Raji (cell line): Measurements from ENCODE around the gene ITPR2.

ENCODE experiments used
- POLR2A ChIP-seq: IDR thresholded peaks from 2 replicates; pipeline ENCODE4 v1.6.1; 2011; ENCODE audit warnings: low read depth, low read length, control low read depth; ENCODE audit not compliant: insufficient read depth

The ITPR2 gene

DNA sequence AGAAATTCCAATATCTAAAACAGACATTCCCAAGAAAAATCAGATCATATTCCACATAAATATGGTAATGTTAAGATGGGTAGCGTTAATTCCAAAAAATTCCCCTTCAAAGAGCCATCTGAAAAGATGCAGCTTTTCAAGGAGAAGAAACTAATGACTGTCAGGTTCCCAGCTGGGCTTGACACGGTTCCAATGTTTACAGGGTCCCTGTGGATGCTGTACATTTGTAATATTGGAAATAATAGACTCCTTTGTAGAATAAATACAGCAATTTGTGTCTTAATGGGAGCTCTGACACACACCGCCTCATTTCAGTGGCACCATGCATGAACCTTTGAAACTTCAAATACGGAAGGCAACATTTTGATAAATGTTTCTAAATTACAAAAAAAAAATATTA lies 140.6 kb downstream of the ITPR2 start:
- no peak for TF ChIP-seq POLR2A

DNA sequence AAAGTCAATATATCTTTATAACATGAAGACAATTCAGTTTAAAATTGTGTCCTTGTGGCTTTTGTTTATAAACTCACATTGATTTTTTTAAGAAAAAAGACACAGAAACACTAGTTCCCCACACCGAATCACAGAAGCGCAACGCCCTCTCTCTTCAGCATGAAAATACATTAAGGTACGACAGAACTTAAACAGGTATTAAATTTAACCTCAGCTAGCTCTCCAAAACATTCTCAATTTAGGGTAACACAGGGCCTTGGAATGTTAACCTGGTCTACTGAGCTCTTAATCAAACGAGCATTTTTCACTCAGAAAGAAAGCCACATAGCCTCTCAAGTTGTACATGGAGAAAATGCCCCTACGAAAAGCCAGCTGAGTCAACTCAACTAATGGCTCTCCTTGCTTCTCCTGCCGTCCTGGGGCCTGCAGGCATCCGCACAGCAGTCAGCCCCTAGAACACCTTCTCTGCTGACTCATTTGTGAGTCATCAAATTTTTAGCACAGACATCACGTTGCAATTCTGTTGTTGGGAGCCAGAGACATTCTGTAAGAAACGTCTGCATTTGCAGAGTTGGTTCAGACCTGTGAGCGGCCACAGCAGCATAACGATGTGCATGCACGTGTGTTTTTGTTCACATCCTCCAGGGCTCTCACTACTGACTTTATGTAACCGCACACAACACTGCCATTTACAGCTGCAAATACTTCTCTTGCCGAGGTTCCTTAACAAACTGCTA lies 141.6 kb downstream of the ITPR2 start:
- TF ChIP-seq POLR2A = no peak

DNA sequence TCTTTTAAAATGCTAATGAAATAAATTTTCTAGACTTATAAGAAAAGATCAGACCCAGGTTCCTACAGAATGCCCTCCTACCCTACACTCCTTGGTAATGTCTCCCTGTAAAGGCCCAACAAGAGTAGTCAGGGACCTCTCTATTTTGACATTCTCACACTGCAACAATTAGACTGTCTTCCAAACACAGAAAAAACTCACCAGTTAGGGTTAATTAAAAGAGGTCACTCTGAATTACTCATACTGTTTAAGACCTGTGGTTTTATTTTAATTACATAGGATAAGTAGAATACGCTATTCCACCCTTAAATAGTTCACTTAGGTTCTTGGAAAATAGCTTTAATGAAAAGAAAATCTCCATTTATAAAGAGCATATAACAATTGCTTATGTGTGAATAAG lies 142.4 kb downstream of the ITPR2 start:
- no peak for TF ChIP-seq POLR2A

DNA sequence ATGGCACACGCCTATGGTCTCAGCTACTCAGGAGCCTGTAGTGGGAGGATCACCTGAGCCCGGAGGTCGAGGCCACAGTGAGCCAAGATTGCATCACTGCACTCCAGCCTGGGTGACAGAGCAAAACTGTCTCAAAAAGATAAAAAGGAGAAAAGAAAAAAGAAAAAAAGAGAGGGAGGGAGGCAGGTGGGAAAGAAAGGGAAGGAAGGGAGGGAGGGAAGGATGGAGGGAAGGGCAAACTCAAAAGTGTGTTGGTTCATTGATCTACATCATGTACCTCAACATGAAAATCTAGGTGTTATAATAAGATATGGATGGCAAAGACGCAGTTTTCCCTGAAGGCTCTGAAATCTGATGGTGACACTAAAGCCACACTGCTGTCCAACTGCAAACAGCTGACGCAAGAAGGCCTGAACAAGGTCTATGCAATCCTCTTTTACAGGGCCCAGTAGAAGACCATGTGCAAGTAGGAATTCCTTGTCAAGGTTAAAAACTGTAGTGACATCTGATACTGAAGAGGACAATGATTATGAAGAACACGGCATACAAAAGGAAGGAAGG lies 143.6 kb downstream of the ITPR2 start:
- TF ChIP-seq POLR2A = no peak

DNA sequence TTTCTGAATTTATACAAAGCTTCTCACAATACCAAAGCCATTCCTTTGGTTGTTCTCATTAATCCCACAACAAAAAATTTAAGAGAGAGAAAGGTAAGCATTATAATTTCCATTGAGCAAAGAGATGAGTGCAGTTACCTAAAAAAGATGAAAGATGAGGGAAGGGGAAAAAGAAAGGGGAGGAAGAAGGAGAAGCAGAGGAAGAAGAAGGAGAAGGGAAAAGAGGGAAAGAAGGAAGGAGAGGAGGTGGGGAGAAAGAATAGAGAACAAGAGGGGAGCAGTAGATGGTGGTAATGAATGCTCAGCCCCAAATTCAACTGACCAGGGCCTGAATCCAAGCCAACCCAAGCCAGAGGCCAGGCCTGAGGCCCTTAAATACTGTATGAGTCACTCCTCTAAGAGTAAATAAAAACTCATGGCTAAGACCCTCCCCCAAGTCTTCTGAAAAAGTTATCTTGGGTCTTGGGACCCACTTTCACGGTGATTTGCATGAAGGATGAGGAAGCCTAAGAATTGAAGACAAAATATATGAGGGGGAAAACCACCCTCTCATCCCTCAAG lies 144.6 kb downstream of the ITPR2 start:
- TF ChIP-seq POLR2A = no peak

DNA sequence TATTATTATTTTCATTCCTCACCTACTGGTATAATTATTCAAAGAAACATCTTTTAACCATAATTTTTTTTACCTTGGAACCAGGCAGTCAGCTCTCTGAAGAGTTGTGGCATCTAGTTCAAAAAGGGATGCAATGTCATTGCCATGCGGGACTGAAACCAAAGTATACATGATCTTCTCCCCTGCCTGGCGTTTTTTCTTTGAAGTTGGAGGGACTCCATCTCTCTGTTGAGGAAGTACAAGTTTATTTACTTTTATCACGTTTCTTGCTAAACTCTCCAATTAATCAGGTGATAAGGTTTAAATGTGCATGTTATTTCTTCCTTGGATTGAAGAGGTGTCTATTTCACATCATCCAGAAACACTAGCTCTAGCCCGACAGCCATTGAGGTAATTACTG lies 146.6 kb downstream of the ITPR2 start:
- TF ChIP-seq POLR2A = no peak

DNA sequence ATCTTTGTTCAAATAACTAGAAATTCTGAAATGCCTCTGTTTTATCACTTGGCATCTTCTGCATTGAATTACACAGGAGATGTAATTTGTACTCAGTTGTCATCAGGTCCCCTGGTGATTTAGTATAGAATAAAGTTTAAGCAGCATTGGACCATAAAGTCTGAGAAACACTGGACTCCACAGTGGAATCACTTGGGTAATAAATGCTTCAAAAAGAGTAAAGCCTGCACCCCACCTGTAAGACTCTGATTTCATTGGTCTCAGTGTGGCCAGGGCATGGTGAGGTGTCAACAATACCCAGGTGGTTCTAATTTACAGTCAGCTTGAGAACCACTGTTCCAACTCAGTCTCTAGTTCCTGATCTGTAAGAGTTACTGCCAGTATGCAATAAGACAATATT lies 148.9 kb downstream of the ITPR2 start:
- TF ChIP-seq POLR2A = no peak

DNA sequence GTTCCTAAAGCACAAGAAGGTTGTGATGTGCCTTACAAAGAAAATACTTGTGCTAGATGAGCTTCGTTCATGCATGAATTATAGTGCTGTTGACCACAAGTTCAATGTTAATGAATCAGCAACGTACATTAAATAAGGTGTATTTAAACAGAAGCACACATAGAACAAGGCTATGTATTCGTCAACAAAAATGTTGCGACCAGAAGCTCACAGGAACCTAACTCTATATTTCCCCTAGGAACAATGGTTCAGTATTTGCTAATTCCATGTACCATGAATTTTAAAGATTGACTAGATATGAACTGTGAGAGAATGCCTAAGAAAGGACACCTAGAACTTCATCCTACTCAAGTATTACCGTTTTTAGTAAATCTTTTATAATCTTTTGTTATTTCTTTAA lies 149.6 kb downstream of the ITPR2 start:
- TF ChIP-seq POLR2A = no peak

DNA sequence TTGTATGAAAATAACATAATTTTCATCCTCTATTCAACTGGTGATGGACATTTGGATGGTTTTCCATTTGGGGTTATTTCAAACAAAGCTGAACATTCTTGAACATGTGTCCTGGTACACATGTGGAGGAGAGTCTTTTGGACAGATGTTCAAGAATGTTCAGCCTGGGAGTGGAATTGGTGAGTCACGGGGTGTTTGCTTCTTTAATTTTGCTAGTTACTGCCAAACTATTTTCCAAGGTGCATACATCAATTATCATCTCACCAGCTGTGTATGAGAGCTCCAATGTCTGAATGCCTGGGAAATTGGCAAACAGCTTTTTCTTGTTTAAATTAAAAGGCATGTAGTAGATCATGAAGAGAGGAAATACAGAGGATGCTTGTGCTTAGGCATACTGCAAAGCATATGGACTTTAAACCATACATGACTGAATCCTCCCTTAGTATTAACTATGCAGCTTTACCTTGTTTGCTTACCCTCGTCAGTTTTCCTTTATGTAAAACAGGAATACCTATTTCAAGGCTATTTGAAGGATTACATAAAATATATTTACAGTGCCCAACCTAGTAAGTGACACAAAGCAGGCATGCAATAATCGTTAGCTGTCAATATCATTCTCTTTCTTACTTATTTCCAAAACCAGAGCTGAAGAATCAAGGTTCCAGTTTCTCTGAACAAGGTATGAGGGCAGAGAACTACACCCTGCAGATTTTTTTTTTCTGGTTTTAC lies 152.1 kb downstream of the ITPR2 start:
- no peak for TF ChIP-seq POLR2A

DNA sequence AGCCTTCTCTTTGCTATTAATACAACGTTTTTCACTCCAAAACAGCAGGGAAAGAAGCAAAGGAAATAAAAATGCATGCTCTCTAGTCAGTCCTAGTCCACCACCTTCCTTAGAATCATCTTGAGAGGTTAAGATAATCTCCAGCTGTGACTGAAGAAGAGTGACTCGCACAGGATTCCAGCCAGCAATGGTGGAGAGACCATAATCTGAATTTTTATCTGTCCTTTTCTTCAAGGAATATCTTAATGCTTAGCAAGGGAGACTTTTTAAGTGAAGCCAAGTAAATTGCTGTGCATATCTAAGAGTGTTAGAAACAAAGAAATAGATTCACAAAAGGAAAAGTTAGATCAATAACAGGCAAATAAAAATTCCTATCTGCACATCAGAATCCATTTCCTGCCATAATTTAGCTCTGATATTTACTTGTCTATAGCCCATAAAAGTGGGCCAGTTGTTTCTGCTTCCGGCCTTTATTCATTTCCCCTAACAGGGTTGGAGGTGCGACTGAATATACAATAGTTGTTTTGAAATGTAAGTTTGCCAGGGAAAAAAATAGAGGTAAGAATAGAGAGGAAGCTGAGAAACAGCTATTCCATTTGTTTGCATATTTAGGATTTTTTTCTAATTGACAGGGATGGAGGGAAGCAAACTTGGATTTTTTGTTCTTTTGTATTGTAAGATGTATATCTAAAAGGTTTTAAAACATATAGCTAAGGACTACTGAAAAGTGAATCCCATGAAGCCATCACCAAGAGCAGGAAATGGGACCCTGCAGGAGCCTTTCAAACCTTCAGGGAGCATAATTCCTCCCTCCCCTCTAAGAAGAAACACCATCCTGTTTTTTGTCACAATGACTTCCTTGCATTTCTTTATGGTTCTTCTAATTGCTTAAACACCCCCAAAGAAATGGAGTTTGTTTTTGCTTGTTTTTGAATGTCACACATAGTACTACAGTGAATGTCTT lies 154.0 kb downstream of the ITPR2 start:
- TF ChIP-seq POLR2A = no peak

DNA sequence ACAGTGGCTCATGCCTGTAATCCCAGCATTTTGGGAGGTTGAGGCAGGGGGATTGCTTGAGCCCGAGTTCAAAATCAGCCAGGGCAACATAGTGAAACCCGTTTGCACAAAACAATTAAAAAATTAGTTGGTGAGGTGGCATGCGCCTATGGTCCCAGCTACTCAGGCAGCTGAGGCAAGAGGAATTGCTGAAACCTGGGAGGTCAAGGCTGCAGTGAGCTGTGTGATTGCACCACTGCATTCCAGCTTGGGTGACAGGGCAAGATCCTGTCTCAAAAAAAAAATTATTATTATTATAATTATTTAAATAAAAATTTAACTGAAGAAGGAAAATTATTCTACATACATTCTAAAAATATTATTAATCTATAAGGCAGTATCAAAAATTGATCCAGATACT lies 164.1 kb downstream of the ITPR2 start:
- no peak for TF ChIP-seq POLR2A

DNA sequence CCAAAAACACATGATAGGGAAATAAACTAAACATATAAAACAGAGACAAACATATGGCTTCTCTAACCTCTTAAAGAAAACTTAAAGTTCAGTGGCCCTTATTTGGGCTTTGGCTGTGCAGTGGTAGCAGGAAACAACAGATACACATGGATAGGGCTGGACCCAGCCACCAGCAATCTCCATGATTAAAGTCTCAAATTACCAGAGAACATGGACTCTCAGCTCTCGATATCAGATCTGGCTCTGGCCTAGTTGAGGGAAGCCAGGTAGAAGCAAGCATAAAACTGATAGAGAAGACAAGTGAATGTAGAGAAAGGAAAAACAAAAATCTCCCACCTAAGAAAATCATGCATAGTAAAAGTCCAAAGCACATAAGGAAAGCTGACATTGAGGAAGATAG lies 164.8 kb downstream of the ITPR2 start:
- no peak for TF ChIP-seq POLR2A

DNA sequence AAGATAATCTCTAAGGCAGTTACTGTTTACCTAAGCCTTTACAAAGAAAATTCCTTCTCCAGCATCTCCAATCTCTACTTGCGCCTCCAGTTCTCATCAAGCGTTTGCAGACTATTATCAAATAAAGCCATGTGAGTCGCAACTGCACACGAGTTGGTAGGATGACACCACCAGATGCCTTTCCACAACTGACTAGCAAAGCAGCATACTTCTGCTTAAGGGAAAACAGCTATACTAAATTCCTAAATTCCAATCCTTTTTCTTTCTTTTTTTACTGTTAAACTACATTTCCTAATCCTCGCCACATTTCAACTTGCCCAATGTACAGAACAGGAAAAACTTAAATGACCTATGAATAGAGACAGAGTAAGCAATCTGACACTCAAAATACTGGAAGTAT lies 166.7 kb downstream of the ITPR2 start:
- TF ChIP-seq POLR2A = no peak

DNA sequence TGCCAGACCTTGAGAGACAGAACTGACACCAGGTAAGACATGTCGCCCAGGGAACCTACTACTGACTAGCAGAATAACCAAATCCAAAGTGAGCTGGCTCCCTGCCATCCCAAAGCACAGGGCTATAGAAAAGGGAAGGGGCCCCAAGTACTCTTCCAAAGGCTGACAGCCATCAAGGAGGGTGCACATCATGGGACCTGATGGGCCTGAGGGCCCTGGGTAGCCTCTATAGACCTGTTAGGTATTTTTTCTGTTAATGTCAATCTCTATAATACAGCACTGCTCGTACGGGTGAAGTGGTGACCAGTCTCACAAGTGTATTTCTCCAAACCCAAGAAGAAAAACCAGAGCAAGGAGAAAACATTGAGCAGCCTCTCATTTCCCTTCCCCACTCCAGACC lies 171.6 kb downstream of the ITPR2 start:
- no peak for TF ChIP-seq POLR2A

DNA sequence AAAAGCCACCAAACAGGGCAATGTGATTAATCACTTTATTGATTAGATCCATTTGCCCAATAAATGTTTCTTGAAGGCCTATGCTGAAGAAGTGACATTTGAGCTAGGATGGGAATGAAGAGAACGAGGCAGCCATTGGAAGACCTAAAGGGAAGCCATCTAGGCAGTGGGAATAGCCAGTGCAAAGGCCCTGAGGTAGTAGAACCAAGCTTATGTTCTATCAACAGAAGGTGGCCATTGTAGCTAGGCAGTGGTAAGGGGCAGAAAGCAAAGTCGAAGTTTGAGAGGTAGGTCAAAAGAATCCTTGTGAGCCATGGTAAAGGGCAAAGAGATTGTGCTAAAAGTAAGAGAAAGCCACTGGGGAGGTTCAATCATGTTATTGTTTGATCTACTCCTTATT lies 173.1 kb downstream of the ITPR2 start:
- TF ChIP-seq POLR2A = no peak
